OCI-LY1 (cell line): ENCODE data around the gene DMBT1.

Experiments
- H2AFZ ChIP-seq: fragments of 200-600 bp; sonication (generic), shearing (Covaris generic); 2 replicates; pipeline ENCODE4 v1.6.0; 2014; ENCODE audit warnings: antibody characterized with exemption, mild to moderate bottlenecking, low read length
- H3F3A ChIP-seq: fragments of 200-600 bp; sonication (generic), shearing (Covaris generic); 2 replicates; pipeline ENCODE4 v1.6.0; 2014; ENCODE audit warnings: mild to moderate bottlenecking, antibody characterized with exemption, low read length, moderate library complexity; ENCODE audit not compliant: insufficient read depth
- H3K27ac ChIP-seq: fragments of 200-600 bp; sonication (generic); 2 replicates; pipeline ENCODE4 v1.5.1; 2014; ENCODE audit warnings: low read length, mixed run types, mild to moderate bottlenecking, low read depth; ENCODE audit not compliant: poor library complexity, severe bottlenecking
- H3K27me3 ChIP-seq: fragments of 200-600 bp; sonication (generic); 2 replicates; pipeline ENCODE4 v1.6.0; 2014; ENCODE audit warnings: antibody characterized with exemption, mild to moderate bottlenecking, low read length, moderate library complexity; ENCODE audit not compliant: insufficient read depth
- H3K36me3 ChIP-seq: fragments of 200-600 bp; sonication (generic); 2 replicates; pipeline ENCODE4 v1.6.1; 2014; ENCODE audit warnings: mild to moderate bottlenecking, antibody characterized with exemption, low read length, moderate library complexity, mixed read lengths; ENCODE audit not compliant: insufficient read depth
- H3K4me1 ChIP-seq: fragments of 200-600 bp; sonication (generic); 2 replicates; pipeline ENCODE4 v1.5.1; 2014; ENCODE audit warnings: mild to moderate bottlenecking, low read length, moderate library complexity; ENCODE audit not compliant: insufficient read depth, severe bottlenecking
- H3K4me2 ChIP-seq: fragments of 200-600 bp; sonication (generic), shearing (Covaris generic); 2 replicates; pipeline ENCODE4 v1.6.1; 2014; ENCODE audit warnings: low read length
- H3K4me3 ChIP-seq: fragments of 200-600 bp; sonication (generic); 2 replicates; pipeline ENCODE4 v1.5.1; 2014; ENCODE audit warnings: low read length, low read depth, mild to moderate bottlenecking, mixed read lengths; ENCODE audit not compliant: poor library complexity, severe bottlenecking
- H3K79me2 ChIP-seq: fragments of 200-600 bp; shearing (Covaris generic); 2 replicates; pipeline ENCODE4 v1.6.1; 2016; ENCODE audit warnings: mixed run types, low read length, mixed read lengths; ENCODE audit not compliant: insufficient read depth
- H3K9ac ChIP-seq: fragments of 200-600 bp; sonication (generic), shearing (Covaris generic); 2 replicates; pipeline ENCODE4 v1.6.1; 2014; ENCODE audit warnings: mild to moderate bottlenecking, low read length, mixed read lengths
- H3K9me2 ChIP-seq: fragments of 200-600 bp; sonication (generic), shearing (Covaris generic); 2 replicates; pipeline ENCODE4 v1.6.1; 2014; ENCODE audit warnings: low read depth, mild to moderate bottlenecking, low read length, mixed read lengths
- H3K9me3 ChIP-seq: fragments of 200-600 bp; shearing (Covaris generic); 2 replicates; pipeline ENCODE4 v1.6.1; 2014; ENCODE audit warnings: low read length, mixed read lengths
- H4K20me1 ChIP-seq: fragments of 200-600 bp; sonication (generic), shearing (Covaris generic); 2 replicates; pipeline ENCODE4 v1.6.0; 2016; ENCODE audit warnings: mild to moderate bottlenecking, low read length; ENCODE audit not compliant: insufficient read depth
- CTCF ChIP-seq: fragments of 200-600 bp; sonication (generic), shearing (Covaris generic); IDR thresholded peaks from 2 replicates; pipeline ENCODE4 v1.5.1; 2017; ENCODE audit warnings: mild to moderate bottlenecking, antibody characterized with exemption, low read length, moderate library complexity, mixed read lengths
- EZH2 ChIP-seq: fragments of 200-600 bp; sonication (generic), shearing (Covaris generic); IDR thresholded peaks from 2 replicates; pipeline ENCODE4 v1.8.0; 2017; ENCODE audit warnings: borderline replicate concordance, mixed run types, mild to moderate bottlenecking, antibody characterized with exemption, low read length, moderate library complexity, mixed read lengths

The DMBT1 gene

GRCh38 chr10:122524811-122525210 is 35.7 kb upstream of the DMBT1 start:
- no peaks in the 10 kb centered on the region for H3F3A ChIP-seq
- no peak overlapping the region for H3K9ac ChIP-seq
- H2AFZ ChIP-seq = no peak overlapping the region
- H3K9me2 ChIP-seq = no peaks in the 10 kb centered on the region
- H4K20me1 ChIP-seq = no peaks in the 10 kb centered on the region
- no peaks in the 10 kb centered on the region for H3K4me1 ChIP-seq
- H3K27me3 ChIP-seq = no peaks in the 10 kb centered on the region; the same call in 1 of the 2 replicates
- H3K4me3 ChIP-seq = no peak overlapping the region
- no peaks in the 10 kb centered on the region for H3K9me3 ChIP-seq
- H3K36me3 ChIP-seq = no peaks in the 10 kb centered on the region
- no peaks in the 10 kb centered on the region for H3K79me2 ChIP-seq
- no peak for TF ChIP-seq CTCF
- TF ChIP-seq EZH2 = no peak
- H3K27ac ChIP-seq = no peak overlapping the region
- no peak overlapping the region for H3K4me2 ChIP-seq

- no peak for TF ChIP-seq EZH2
- no peak; the same call in 1 of the 2 replicates for TF ChIP-seq CTCF
- H3K9ac ChIP-seq = no peak overlapping the region
- no peaks in the 10 kb centered on the region for H3K9me3 ChIP-seq
- H3K9me2 ChIP-seq = no peaks in the 10 kb centered on the region
- H3K4me3 ChIP-seq = no peak overlapping the region
- no peaks in the 10 kb centered on the region for H4K20me1 ChIP-seq
- H3K27ac ChIP-seq = no peak overlapping the region
- no peaks in the 10 kb centered on the region for H3K79me2 ChIP-seq
- no peaks in the 10 kb centered on the region; the same call in 1 of the 2 replicates for H3K27me3 ChIP-seq
- H2AFZ ChIP-seq = no peak overlapping the region
- no peaks in the 10 kb centered on the region for H3K4me1 ChIP-seq
- no peak overlapping the region for H3K4me2 ChIP-seq
- H3F3A ChIP-seq = no peaks in the 10 kb centered on the region
- H3K36me3 ChIP-seq = no peaks in the 10 kb centered on the region
Measured at GRCh38 chr10:122525788-122526187, 34.8 kb upstream of the DMBT1 start.

- H3K27ac ChIP-seq = no peak overlapping the region
- H2AFZ ChIP-seq = no peak overlapping the region
Measured at GRCh38 chr10:122526892-122527291, 33.7 kb upstream of the DMBT1 start.

More at GRCh38 chr10:122526892-122527291, 33.7 kb upstream of the DMBT1 start:
- H3K27me3 ChIP-seq = no peaks in the 10 kb centered on the region; the same call in 1 of the 2 replicates
- no peaks in the 10 kb centered on the region for H3K9me2 ChIP-seq
- H3K4me3 ChIP-seq = no peak overlapping the region
- no peaks in the 10 kb centered on the region for H4K20me1 ChIP-seq
- no peaks in the 10 kb centered on the region for H3K36me3 ChIP-seq
- H3K9ac ChIP-seq = no peak overlapping the region
- H3K9me3 ChIP-seq = no peaks in the 10 kb centered on the region
- TF ChIP-seq CTCF = no peak
- TF ChIP-seq EZH2 = no peak
- no peaks in the 10 kb centered on the region for H3K4me1 ChIP-seq
- H3K79me2 ChIP-seq = no peaks in the 10 kb centered on the region
- H3F3A ChIP-seq = no peaks in the 10 kb centered on the region
- H3K4me2 ChIP-seq = no peak overlapping the region
